Uterus (tissue), 4 donors: ENCODE results near the gene MRPL38. TPM values are rescaled to one million over a fixed set of nuclear protein-coding genes. Genes with fewer than 3 reads are reported as not detected.

Experiments used
- DNase-seq, 2 donors: peaks; one replicate each; pipeline ENCODE4 v3.0.0-alpha.2; 2019 to 2020
- H3K27ac ChIP-seq, 2 donors: fragments of 200-600 bp; sonication (generic); 1 replicate in 1 of 2; 2 replicates in 1 of 2; pipeline ENCODE4 v1.5.1; 2016 to 2018
- H3K27me3 ChIP-seq, 2 donors: fragments of 200-600 bp; sonication (generic); one replicate each; pipeline ENCODE4 v1.5.1; 2018 to 2019; ENCODE audit warnings: control low read depth in 1 of 2
- H3K36me3 ChIP-seq, 2 donors: fragments of 200-600 bp; sonication (generic); one replicate each; pipeline ENCODE4 v1.5.1; 2019; ENCODE audit warnings: control low read depth in 1 of 2
- H3K4me1 ChIP-seq, 2 donors: fragments of 200-600 bp; sonication (generic); one replicate each; pipeline ENCODE4 v1.5.1; 2018 to 2019; ENCODE audit warnings: control low read depth in 1 of 2
- H3K4me3 ChIP-seq, 2 donors: fragments of 200-600 bp; sonication (generic); 1 replicate in 1 of 2; 2 replicates in 1 of 2; pipeline ENCODE4 v1.5.1; 2018 to 2019; ENCODE audit warnings: mild to moderate bottlenecking in 1 of 2
- H3K9me3 ChIP-seq, 2 donors: fragments of 200-600 bp; sonication (generic); one replicate each; pipeline ENCODE4 v1.5.1; 2019; ENCODE audit warnings: control low read depth in 1 of 2
- CTCF ChIP-seq, 4 experiments: fragments of 200-600 bp in 2 of 4; fragments of 450-650 bp in 2 of 4; sonication (generic) in 2 of 4; IDR thresholded peaks; one replicate each; pipeline ENCODE4 v1.5.1; 2016 to 2019; ENCODE audit warnings: antibody characterized with exemption in 4 of 4, mild to moderate bottlenecking in 2 of 4, moderate library complexity in 1 of 4
- POLR2A ChIP-seq, 2 donors: fragments of 450-650 bp; IDR thresholded peaks; one replicate each; pipeline ENCODE4 v1.6.1; 2016; ENCODE audit warnings: antibody characterized with exemption in 2 of 2, mild to moderate bottlenecking in 1 of 2, moderate library complexity in 1 of 2
- intact Hi-C: fragments of 100-400 bp; cut with DNase I; formaldehyde crosslinking; loops from one replicate; pipeline ENCODE4 v1.15.1; 2023; ENCODE audit warnings: low total_unique reads
- total RNA-seq, 4 donors: library from RNA; depleted of rRNA in 3 of 4; stranded (reverse); fragments of >200 nt in 3 of 4; gene quantifications; one replicate each; pipeline versions ENCODE4 v1.1.0 to v1.2.4, GENCODE V29; 2014 to 2023
- donor health status: DM: yes; HTN: yes; CAD: no.

The MRPL38 gene
- total RNA-seq, 4 donors from 2014 or later, result 32.3 to 99.8 (median 47.8) TPM

GRCh38 chr17:75849724-75850123, 55.0 kb downstream of the MRPL38 start:
- H3K36me3 ChIP-seq, result no peaks in the 10 kb centered on the region
- no peak overlapping the region for H3K4me3 ChIP-seq
- H3K27me3 ChIP-seq, result no peaks in the 10 kb centered on the region
- TF ChIP-seq CTCF (IDR thresholded peaks at IDR 0.05) (no peak), POLR2A (IDR thresholded peaks at IDR 0.05) (no peak)
- no peaks in the 10 kb centered on the region for H3K9me3 ChIP-seq
- peak overlapping the region; percentile 36 to 50 for H3K27ac ChIP-seq
- intact Hi-C loops, result loop anchor here (10.0 kb wide), 1 partner anchor 45 kb away; the partner anchor contains the start of gene TRIM65
- peaks cover 4 to 14% of the 10 kb centered on the region in 2 donors for H3K4me1 ChIP-seq
- DNase-seq, result no peak

DNA sequence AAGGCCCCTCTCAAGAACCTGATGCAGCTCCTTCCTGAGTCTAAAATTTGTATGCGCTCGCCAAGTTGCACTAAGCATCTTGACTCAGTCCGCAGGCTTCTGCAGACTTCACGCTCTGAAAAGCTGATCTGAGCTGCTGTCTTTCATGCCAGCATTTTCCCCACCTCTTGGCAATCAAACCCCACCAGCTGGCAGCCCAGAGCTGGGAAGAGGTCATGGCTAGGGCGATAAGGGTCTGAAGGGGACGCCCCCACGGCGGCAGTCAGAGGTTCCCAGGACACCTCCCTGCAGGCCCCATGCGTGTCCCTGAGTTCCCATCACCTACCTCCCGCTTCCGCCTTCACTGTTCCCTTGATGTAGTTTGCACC, 55.4 kb downstream of the MRPL38 start:
- Histone ChIP-seq H3K36me3 (no peaks in the 10 kb centered on the region), H3K4me1 (peaks cover 4 to 14% of the 10 kb centered on the region in 2 donors), H3K9me3 (no peaks in the 10 kb centered on the region), H3K27ac (peak overlapping the region in 1 of 2 donors; percentile 50), H3K27me3 (no peaks in the 10 kb centered on the region), H3K4me3 (no peak overlapping the region)
- DNase-seq, result no peak
- no peak for TF ChIP-seq POLR2A (IDR thresholded peaks at IDR 0.05)
- no peak for TF ChIP-seq CTCF (IDR thresholded peaks at IDR 0.05)
- intact Hi-C loops, result loop anchor here (10.0 kb wide), 1 partner anchor 46 kb away; the partner anchor contains the start of gene TRIM65

Other genes with a start within 250 kb of the MRPL38 start
- 10 to 100 TPM in 2 of 4 donors, 1 to 10 TPM in 1, under 1 TPM in 1; 0.59 to 22.7 (median 11.9) TPM for gene RECQL5, start 237.7 kb downstream of the MRPL38 start, total RNA-seq
- 10 to 100 TPM; 14.1 to 87.7 (median 64.7) TPM for gene SAP30BP, start 237.5 kb downstream of the MRPL38 start, total RNA-seq
- 100 to 1,000 TPM in 1 of 4 donors, 10 to 100 TPM in 3; 38.0 to 100 (median 62.3) TPM for gene ITGB4, start 183.4 kb downstream of the MRPL38 start, total RNA-seq
- gene GALK1, start 139.7 kb downstream of the MRPL38 start, total RNA-seq, result 10 to 100 TPM in 3 of 4 donors, not detected in 1; 19.4 to 37.1 (median 35.6) TPM
- 10 to 100 TPM in 3 of 4 donors, 1 to 10 TPM in 1; 6.9 to 69.7 (median 45.5) TPM for gene UNK, start 120.1 kb downstream of the MRPL38 start, total RNA-seq
- 10 to 100 TPM in 2 of 4 donors, 1 to 10 TPM in 2; 1.2 to 32.7 (median 11.8) TPM for gene UNC13D, start 60.5 kb downstream of the MRPL38 start, total RNA-seq
- gene WBP2, start 49.5 kb downstream of the MRPL38 start, total RNA-seq, result 100 to 1,000 TPM in 1 of 4 donors, 10 to 100 TPM in 3; 19.7 to 115 (median 34.5) TPM
- 10 to 100 TPM in 3 of 4 donors, 1 to 10 TPM in 1; 6.8 to 70.1 (median 19.0) TPM for gene TRIM47, start 26.3 kb downstream of the MRPL38 start, total RNA-seq
- gene TRIM65, start 7.9 kb downstream of the MRPL38 start, total RNA-seq, result 10 to 100 TPM; 20.0 to 36.9 (median 30.1) TPM
- gene FBF1, start 36.2 kb upstream of the MRPL38 start, total RNA-seq, result 10 to 100 TPM; 11.0 to 16.5 (median 14.2) TPM
- gene ACOX1, start 74.3 kb upstream of the MRPL38 start, total RNA-seq, result 10 to 100 TPM; 11.2 to 70.0 (median 42.0) TPM
- gene TEN1, start 74.4 kb upstream of the MRPL38 start, total RNA-seq, result 10 to 100 TPM in 3 of 4 donors, 1 to 10 TPM in 1; 3.1 to 17.2 (median 15.0) TPM
- gene CDK3, start 96.0 kb upstream of the MRPL38 start, total RNA-seq, result 10 to 100 TPM in 1 of 4 donors, 1 to 10 TPM in 2, not detected in 1; 8.5 to 10.8 (median 9.6) TPM
- 1 to 10 TPM in 3 of 4 donors, under 1 TPM in 1; 0.59 to 3.7 (median 2.8) TPM for gene EVPL, start 122.4 kb upstream of the MRPL38 start, total RNA-seq
- 100 to 1,000 TPM in 1 of 4 donors, 10 to 100 TPM in 3; 25.1 to 117 (median 65.0) TPM for gene SRP68, start 167.6 kb upstream of the MRPL38 start, total RNA-seq
- gene GALR2, start 169.9 kb upstream of the MRPL38 start, total RNA-seq, result not detected
- not detected for gene ZACN, start 174.3 kb upstream of the MRPL38 start, total RNA-seq
- 100 to 1,000 TPM in 3 of 4 donors, 10 to 100 TPM in 1; 34.7 to 118 (median 109) TPM for gene EXOC7, start 198.9 kb upstream of the MRPL38 start, total RNA-seq
- gene FOXJ1, start 236.4 kb upstream of the MRPL38 start, total RNA-seq, result 10 to 100 TPM in 1 of 4 donors, 1 to 10 TPM in 1, under 1 TPM in 2; 0.51 to 14.0 (median 1.0) TPM